HepG2 (cell line): ENCODE results near the gene FNIP2. TPM values are rescaled to one million over a fixed set of nuclear protein-coding genes. Genes with fewer than 3 reads are reported as not detected.

ENCODE experiments used
- AHR ChIP-seq: IDR thresholded peaks from 2 replicates; pipeline ENCODE4 v1.6.1; 2018; ENCODE audit warnings: missing genetic modification reagents, missing compliant biosample characterization
- EHMT2 ChIP-seq: fragments of 200-600 bp; sonication (generic); IDR thresholded peaks from 2 replicates; pipeline ENCODE4 v1.7.0; 2017; ENCODE audit warnings: antibody characterized with exemption, low read depth, low read length, borderline replicate concordance
- EP300 ChIP-seq, 3 experiments: sonication (generic) in 1 of 3; formaldehyde crosslinking in 1 of 3; IDR thresholded peaks; 2 replicates each; pipeline versions ENCODE4 v1.5.1 to v1.6.1; 2011 to 2020; ENCODE audit warnings: low read depth in 2 of 3, low read length in 2 of 3, borderline replicate concordance in 1 of 3, improper control_type of control experiment in 1 of 3, mild to moderate bottlenecking in 1 of 3, missing genetic modification reagents in 1 of 3, moderate library complexity in 1 of 3
- FOXA1 ChIP-seq, 2 experiments: fragments of 450-650 bp in 1 of 2; sonication (generic) in 1 of 2; formaldehyde crosslinking in 1 of 2; IDR thresholded peaks; 2 replicates each; pipeline versions ENCODE4 v1.4.0 to v1.6.1; 2016 to 2020; ENCODE audit warnings: missing genetic modification reagents in 1 of 2
- GABPB1 ChIP-seq: IDR thresholded peaks from 2 replicates; pipeline ENCODE4 v1.6.1; 2016; ENCODE audit warnings: mild to moderate bottlenecking, missing genetic modification reagents, moderate library complexity, missing compliant biosample characterization
- GATAD2A ChIP-seq: IDR thresholded peaks from 2 replicates; pipeline ENCODE4 v1.6.1; 2016
- HNRNPL ChIP-seq: fragments of 200-400 bp; formaldehyde crosslinking; IDR thresholded peaks from 2 replicates; pipeline ENCODE4 v1.6.1; 2017; ENCODE audit warnings: mild to moderate bottlenecking, low read depth, low read length
- NCOA2 ChIP-seq: sonication (generic); formaldehyde crosslinking; IDR thresholded peaks from 2 replicates; pipeline ENCODE4 v1.8.0; 2022; ENCODE audit warnings: inconsistent platforms
- NFRKB ChIP-seq: fragments of 450-650 bp; IDR thresholded peaks from 2 replicates; pipeline ENCODE4 v1.6.1; 2017
- SMC3 ChIP-seq: IDR thresholded peaks from 2 replicates; pipeline ENCODE4 v1.6.1; 2011; ENCODE audit warnings: low read length, improper control_type of control experiment
- ZNF224 ChIP-seq: sonication (generic); formaldehyde crosslinking; IDR thresholded peaks from 2 replicates; pipeline ENCODE4 v1.5.0; 2020; ENCODE audit warnings: mild to moderate bottlenecking, missing genetic modification reagents
- ZNF282 ChIP-seq: fragments of 450-650 bp; IDR thresholded peaks from 2 replicates; pipeline ENCODE4 v1.6.1; 2018; ENCODE audit not compliant: partially characterized antibody
- ZNF7 ChIP-seq: IDR thresholded peaks from 2 replicates; pipeline ENCODE4 v1.6.1; 2016; ENCODE audit warnings: missing biosample characterization, missing genetic modification reagents
- polyA plus RNA-seq, 8 experiments: library from polyadenylated mRNA; depleted of rRNA in 3 of 8; stranded (reverse) in 7 of 8; unstranded in 1 of 8; fragments of >200 nt; fragmentation: Illumina TruSeq in 4 of 8; extraction: Trizol in 4 of 8; gene quantifications; 2 replicates each; pipeline versions ENCODE4 v1.2.1 to v1.2.3, GENCODE V29; 2011 to 2016; ENCODE audit warnings: low read depth in 4 of 8, missing spikeins in 1 of 8, mixed read lengths in 1 of 8; ENCODE audit not compliant: insufficient read depth in 1 of 8
- total RNA-seq, 5 experiments: library from RNA; depleted of rRNA; stranded (reverse); fragments of >200 nt; fragmentation: Illumina TruSeq; extraction: Trizol; gene quantifications; 2 replicates each; pipeline ENCODE4 v1.2.3, GENCODE V29; 2016; ENCODE audit warnings: low read depth in 1 of 5
- TF ChIP-seq, protein P1 (sequence below): sonication (generic); formaldehyde crosslinking; conservative IDR thresholded peaks from 2 replicates; pipeline ENCODE4 v1.4.0; 2020; ENCODE audit warnings: mild to moderate bottlenecking, missing genetic modification reagents, moderate library complexity
- TF ChIP-seq, protein P2 (sequence below): IDR thresholded peaks from 2 replicates; pipeline ENCODE4 v1.4.0; 2020; ENCODE audit warnings: mild to moderate bottlenecking, missing genetic modification reagents
- TF ChIP-seq, protein P3 (sequence below): sonication (generic); formaldehyde crosslinking; IDR thresholded peaks from 2 replicates; pipeline ENCODE4 v1.4.0; 2020; ENCODE audit warnings: missing genetic modification reagents, mild to moderate bottlenecking, borderline replicate concordance
- TF ChIP-seq, protein P4 (sequence below): IDR thresholded peaks from 2 replicates; pipeline ENCODE4 v1.6.1; 2012; ENCODE audit warnings: low read depth, low read length, improper control_type of control experiment

Gene FNIP2
- total and polyA plus RNA-seq, 2 of the 13 experiments (the other 11 are each of a cell fraction or from before 2014, with no cell fraction given) = 15.5 to 21.0 TPM

DNA sequence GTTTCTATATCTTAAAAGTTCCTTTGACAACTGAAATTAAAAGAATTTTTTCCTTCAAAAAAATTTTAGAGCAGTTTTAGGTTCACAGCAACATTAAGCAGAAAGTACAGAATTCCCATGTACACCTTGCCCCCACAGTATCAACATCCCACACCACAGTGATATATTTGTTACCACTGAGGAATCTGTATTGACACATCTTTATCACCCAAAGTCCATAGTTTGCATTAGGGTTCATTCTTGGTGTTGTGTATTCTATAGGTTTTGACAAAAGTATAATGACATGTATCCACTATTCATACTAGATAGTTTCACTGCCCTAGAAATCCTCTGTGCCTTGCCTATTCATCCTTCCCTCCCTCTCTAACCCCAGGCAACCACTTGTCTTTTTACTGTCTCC, 43.7 kb downstream of the FNIP2 start (continued):
- TF ChIP-seq ZNF224 = no peak
- TF ChIP-seq ZNF282 = no peak
- no peak for TF ChIP-seq EHMT2
- TF ChIP-seq SMC3 = no peak
- peak; percentile 49 for TF ChIP-seq NCOA2 (CRISPR knock-in tag)
- TF ChIP-seq ZNF7 (CRISPR knock-in tag) = no peak
- peak; percentile 59 to 87; a peak in 2 of 4 replicates for TF ChIP-seq EP300 (IDR thresholded peaks at IDR 0.05; ENCODE audit: low read depth in 2 of 2, low read length in 2 of 2)
- TF ChIP-seq EP300 (CRISPR knock-in tag; IDR thresholded peaks at IDR 0.05; ENCODE audit: borderline replicate concordance) = no peak; the same call in 1 of the 2 replicates
- TF ChIP-seq AHR (CRISPR knock-in tag) = no peak
- TF ChIP-seq, protein P1, sequence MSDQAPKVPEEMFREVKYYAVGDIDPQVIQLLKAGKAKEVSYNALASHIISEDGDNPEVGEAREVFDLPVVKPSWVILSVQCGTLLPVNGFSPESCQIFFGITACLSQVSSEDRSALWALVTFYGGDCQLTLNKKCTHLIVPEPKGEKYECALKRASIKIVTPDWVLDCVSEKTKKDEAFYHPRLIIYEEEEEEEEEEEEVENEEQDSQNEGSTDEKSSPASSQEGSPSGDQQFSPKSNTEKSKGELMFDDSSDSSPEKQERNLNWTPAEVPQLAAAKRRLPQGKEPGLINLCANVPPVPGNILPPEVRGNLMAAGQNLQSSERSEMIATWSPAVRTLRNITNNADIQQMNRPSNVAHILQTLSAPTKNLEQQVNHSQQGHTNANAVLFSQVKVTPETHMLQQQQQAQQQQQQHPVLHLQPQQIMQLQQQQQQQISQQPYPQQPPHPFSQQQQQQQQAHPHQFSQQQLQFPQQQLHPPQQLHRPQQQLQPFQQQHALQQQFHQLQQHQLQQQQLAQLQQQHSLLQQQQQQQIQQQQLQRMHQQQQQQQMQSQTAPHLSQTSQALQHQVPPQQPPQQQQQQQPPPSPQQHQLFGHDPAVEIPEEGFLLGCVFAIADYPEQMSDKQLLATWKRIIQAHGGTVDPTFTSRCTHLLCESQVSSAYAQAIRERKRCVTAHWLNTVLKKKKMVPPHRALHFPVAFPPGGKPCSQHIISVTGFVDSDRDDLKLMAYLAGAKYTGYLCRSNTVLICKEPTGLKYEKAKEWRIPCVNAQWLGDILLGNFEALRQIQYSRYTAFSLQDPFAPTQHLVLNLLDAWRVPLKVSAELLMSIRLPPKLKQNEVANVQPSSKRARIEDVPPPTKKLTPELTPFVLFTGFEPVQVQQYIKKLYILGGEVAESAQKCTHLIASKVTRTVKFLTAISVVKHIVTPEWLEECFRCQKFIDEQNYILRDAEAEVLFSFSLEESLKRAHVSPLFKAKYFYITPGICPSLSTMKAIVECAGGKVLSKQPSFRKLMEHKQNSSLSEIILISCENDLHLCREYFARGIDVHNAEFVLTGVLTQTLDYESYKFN (CRISPR knock-in tag) = peak; percentile 88
- TF ChIP-seq, protein P2, sequence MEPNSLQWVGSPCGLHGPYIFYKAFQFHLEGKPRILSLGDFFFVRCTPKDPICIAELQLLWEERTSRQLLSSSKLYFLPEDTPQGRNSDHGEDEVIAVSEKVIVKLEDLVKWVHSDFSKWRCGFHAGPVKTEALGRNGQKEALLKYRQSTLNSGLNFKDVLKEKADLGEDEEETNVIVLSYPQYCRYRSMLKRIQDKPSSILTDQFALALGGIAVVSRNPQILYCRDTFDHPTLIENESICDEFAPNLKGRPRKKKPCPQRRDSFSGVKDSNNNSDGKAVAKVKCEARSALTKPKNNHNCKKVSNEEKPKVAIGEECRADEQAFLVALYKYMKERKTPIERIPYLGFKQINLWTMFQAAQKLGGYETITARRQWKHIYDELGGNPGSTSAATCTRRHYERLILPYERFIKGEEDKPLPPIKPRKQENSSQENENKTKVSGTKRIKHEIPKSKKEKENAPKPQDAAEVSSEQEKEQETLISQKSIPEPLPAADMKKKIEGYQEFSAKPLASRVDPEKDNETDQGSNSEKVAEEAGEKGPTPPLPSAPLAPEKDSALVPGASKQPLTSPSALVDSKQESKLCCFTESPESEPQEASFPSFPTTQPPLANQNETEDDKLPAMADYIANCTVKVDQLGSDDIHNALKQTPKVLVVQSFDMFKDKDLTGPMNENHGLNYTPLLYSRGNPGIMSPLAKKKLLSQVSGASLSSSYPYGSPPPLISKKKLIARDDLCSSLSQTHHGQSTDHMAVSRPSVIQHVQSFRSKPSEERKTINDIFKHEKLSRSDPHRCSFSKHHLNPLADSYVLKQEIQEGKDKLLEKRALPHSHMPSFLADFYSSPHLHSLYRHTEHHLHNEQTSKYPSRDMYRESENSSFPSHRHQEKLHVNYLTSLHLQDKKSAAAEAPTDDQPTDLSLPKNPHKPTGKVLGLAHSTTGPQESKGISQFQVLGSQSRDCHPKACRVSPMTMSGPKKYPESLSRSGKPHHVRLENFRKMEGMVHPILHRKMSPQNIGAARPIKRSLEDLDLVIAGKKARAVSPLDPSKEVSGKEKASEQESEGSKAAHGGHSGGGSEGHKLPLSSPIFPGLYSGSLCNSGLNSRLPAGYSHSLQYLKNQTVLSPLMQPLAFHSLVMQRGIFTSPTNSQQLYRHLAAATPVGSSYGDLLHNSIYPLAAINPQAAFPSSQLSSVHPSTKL (CRISPR knock-in tag) = peak; percentile 78
- TF ChIP-seq GATAD2A = peak; percentile 65
- TF ChIP-seq, protein P3, sequence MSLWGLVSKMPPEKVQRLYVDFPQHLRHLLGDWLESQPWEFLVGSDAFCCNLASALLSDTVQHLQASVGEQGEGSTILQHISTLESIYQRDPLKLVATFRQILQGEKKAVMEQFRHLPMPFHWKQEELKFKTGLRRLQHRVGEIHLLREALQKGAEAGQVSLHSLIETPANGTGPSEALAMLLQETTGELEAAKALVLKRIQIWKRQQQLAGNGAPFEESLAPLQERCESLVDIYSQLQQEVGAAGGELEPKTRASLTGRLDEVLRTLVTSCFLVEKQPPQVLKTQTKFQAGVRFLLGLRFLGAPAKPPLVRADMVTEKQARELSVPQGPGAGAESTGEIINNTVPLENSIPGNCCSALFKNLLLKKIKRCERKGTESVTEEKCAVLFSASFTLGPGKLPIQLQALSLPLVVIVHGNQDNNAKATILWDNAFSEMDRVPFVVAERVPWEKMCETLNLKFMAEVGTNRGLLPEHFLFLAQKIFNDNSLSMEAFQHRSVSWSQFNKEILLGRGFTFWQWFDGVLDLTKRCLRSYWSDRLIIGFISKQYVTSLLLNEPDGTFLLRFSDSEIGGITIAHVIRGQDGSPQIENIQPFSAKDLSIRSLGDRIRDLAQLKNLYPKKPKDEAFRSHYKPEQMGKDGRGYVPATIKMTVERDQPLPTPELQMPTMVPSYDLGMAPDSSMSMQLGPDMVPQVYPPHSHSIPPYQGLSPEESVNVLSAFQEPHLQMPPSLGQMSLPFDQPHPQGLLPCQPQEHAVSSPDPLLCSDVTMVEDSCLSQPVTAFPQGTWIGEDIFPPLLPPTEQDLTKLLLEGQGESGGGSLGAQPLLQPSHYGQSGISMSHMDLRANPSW (CRISPR knock-in tag) = no peak
- 0 out of 2 replicates have a peak, but pooled peaks have one; percentile 55 for TF ChIP-seq FOXA1 (IDR thresholded peaks at IDR 0.05)
- peak; percentile 78 for TF ChIP-seq FOXA1 (CRISPR knock-in tag; IDR thresholded peaks at IDR 0.05)
- TF ChIP-seq NFRKB = no peak
- no peak for TF ChIP-seq GABPB1 (CRISPR knock-in tag)
- TF ChIP-seq, protein P4, sequence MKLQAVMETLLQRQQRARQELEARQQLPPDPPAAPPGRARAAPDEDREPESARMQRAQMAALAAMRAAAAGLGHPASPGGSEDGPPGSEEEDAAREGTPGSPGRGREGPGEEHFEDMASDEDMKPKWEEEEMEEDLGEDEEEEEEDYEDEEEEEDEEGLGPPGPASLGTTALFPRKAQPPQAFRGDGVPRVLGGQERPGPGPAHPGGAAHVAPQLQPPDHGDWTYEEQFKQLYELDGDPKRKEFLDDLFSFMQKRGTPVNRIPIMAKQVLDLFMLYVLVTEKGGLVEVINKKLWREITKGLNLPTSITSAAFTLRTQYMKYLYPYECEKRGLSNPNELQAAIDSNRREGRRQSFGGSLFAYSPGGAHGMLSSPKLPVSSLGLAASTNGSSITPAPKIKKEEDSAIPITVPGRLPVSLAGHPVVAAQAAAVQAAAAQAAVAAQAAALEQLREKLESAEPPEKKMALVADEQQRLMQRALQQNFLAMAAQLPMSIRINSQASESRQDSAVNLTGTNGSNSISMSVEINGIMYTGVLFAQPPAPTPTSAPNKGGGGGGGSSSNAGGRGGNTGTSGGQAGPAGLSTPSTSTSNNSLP = peak; percentile 50; the same call in 1 of the 2 replicates
- TF ChIP-seq HNRNPL = no peak
